IMR-90 (cell line): ENCODE data around the gene C16orf90.

Experiments used
- BHLHE40 ChIP-seq: fragments of 150-350 bp; IDR thresholded peaks from 2 replicates; pipeline ENCODE4 v1.6.1; 2016; ENCODE audit warnings: mild to moderate bottlenecking, low read depth, low read length
- MAFK ChIP-seq: IDR thresholded peaks from 2 replicates; pipeline ENCODE4 v1.6.1; 2012; ENCODE audit warnings: low read depth, low read length, improper control_type of control experiment
- MXI1 ChIP-seq: IDR thresholded peaks from 2 replicates; pipeline ENCODE4 v1.6.1; 2012; ENCODE audit warnings: low read depth, mild to moderate bottlenecking, low read length, moderate library complexity, borderline replicate concordance
- NFE2L2 ChIP-seq: fragments of 150-350 bp; IDR thresholded peaks from 2 replicates; pipeline ENCODE4 v1.6.1; 2016; ENCODE audit warnings: low read depth, mild to moderate bottlenecking, low read length
- POLR2A ChIP-seq: IDR thresholded peaks from 2 replicates; pipeline ENCODE4 v1.6.1; 2012; ENCODE audit warnings: mild to moderate bottlenecking, low read depth, low read length
- RAD21 ChIP-seq: IDR thresholded peaks from 2 replicates; pipeline ENCODE4 v1.6.1; 2012; ENCODE audit warnings: low read length, improper control_type of control experiment
- RFX5 ChIP-seq: IDR thresholded peaks from 2 replicates; pipeline ENCODE4 v1.8.0; 2012; ENCODE audit warnings: low read depth, mild to moderate bottlenecking, low read length, moderate library complexity
- SMC3 ChIP-seq: fragments of 150-350 bp; IDR thresholded peaks from 2 replicates; pipeline ENCODE4 v1.6.1; 2016; ENCODE audit warnings: low read depth, mild to moderate bottlenecking, antibody characterized with exemption, low read length, moderate library complexity
- USF2 ChIP-seq: fragments of 150-350 bp; IDR thresholded peaks from 2 replicates; pipeline ENCODE4 v1.6.1; 2017; ENCODE audit warnings: mild to moderate bottlenecking, antibody characterized with exemption, low read length, low read depth
- TF ChIP-seq, protein P1 (sequence below): conservative IDR thresholded peaks from 2 replicates; pipeline ENCODE4 v1.5.1; 2012; ENCODE audit warnings: mild to moderate bottlenecking, low read depth, low read length, improper control_type of control experiment
- TF ChIP-seq, protein P2 (sequence below): fragments of 150-350 bp; IDR thresholded peaks from 2 replicates; pipeline ENCODE4 v1.6.1; 2016; ENCODE audit warnings: low read depth, mild to moderate bottlenecking, low read length, moderate library complexity, borderline replicate concordance

GRCh38 chr16:3501783-3502400, 6.6 kb upstream of the C16orf90 start:
- TF ChIP-seq USF2: no peak
- TF ChIP-seq, protein P1, sequence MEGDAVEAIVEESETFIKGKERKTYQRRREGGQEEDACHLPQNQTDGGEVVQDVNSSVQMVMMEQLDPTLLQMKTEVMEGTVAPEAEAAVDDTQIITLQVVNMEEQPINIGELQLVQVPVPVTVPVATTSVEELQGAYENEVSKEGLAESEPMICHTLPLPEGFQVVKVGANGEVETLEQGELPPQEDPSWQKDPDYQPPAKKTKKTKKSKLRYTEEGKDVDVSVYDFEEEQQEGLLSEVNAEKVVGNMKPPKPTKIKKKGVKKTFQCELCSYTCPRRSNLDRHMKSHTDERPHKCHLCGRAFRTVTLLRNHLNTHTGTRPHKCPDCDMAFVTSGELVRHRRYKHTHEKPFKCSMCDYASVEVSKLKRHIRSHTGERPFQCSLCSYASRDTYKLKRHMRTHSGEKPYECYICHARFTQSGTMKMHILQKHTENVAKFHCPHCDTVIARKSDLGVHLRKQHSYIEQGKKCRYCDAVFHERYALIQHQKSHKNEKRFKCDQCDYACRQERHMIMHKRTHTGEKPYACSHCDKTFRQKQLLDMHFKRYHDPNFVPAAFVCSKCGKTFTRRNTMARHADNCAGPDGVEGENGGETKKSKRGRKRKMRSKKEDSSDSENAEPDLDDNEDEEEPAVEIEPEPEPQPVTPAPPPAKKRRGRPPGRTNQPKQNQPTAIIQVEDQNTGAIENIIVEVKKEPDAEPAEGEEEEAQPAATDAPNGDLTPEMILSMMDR: no peak
- TF ChIP-seq, protein P2, sequence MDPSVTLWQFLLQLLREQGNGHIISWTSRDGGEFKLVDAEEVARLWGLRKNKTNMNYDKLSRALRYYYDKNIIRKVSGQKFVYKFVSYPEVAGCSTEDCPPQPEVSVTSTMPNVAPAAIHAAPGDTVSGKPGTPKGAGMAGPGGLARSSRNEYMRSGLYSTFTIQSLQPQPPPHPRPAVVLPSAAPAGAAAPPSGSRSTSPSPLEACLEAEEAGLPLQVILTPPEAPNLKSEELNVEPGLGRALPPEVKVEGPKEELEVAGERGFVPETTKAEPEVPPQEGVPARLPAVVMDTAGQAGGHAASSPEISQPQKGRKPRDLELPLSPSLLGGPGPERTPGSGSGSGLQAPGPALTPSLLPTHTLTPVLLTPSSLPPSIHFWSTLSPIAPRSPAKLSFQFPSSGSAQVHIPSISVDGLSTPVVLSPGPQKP: no peak
- TF ChIP-seq POLR2A: no peak
- TF ChIP-seq SMC3: no peak
- TF ChIP-seq RFX5: no peak
- no peak for TF ChIP-seq MXI1
- TF ChIP-seq MAFK: no peak
- TF ChIP-seq BHLHE40: no peak
- no peak for TF ChIP-seq RAD21
- no peak for TF ChIP-seq NFE2L2
